A549 (cell line): Measurements from ENCODE around the gene ITPRID2.

Experiments used
- CBX2 ChIP-seq: fragments of 200-600 bp; sonication (generic); IDR thresholded peaks from 2 replicates; pipeline ENCODE4 v1.6.1; 2016; ENCODE audit warnings: low read depth, mild to moderate bottlenecking, borderline replicate concordance
- MAFK ChIP-seq: fragments of 450-650 bp; IDR thresholded peaks from 2 replicates; pipeline ENCODE4 v1.6.1; 2014; ENCODE audit not compliant: partially characterized antibody
- MAZ ChIP-seq: fragments of 150-350 bp; IDR thresholded peaks from 2 replicates; pipeline ENCODE4 v1.6.1; 2014; ENCODE audit warnings: antibody characterized with exemption, low read depth, low read length, borderline replicate concordance
- NPAS2 ChIP-seq: fragments of 250-450 bp; sonication (Bioruptor Pico); IDR thresholded peaks from 2 replicates; pipeline ENCODE4 v1.8.0; 2022; ENCODE audit warnings: mild to moderate bottlenecking, moderate library complexity, borderline replicate concordance
- POLR2A ChIP-seq: IDR thresholded peaks from 2 replicates; pipeline ENCODE4 v1.6.1; 2012; ENCODE audit warnings: mild to moderate bottlenecking, low read length
- RAD21 ChIP-seq, 2 experiments: fragments of >200 bp in 1 of 2; sonication (Bioruptor Twin) in 1 of 2; formaldehyde crosslinking in 1 of 2; IDR thresholded peaks in 1 of 2; conservative IDR thresholded peaks in 1 of 2; 2 replicates in 1 of 2; 3 replicates in 1 of 2; pipeline ENCODE4 v1.6.1; 2012 to 2018; ENCODE audit warnings: inconsistent platforms in 1 of 2
- RCOR1 ChIP-seq: fragments of 150-350 bp; IDR thresholded peaks from 2 replicates; pipeline ENCODE4 v1.6.1; 2014; ENCODE audit warnings: antibody characterized with exemption, low read length, low read depth
- SREBF2 ChIP-seq: fragments of 450-650 bp; IDR thresholded peaks from 2 replicates; pipeline ENCODE4 v1.6.1; 2014; ENCODE audit warnings: mild to moderate bottlenecking, moderate library complexity
- ZFP36 ChIP-seq: fragments of 450-650 bp; IDR thresholded peaks from 2 replicates; pipeline ENCODE4 v1.6.1; 2014; ENCODE audit warnings: borderline replicate concordance; ENCODE audit not compliant: partially characterized antibody
- ZNF302 ChIP-seq: fragments of 250-450 bp; sonication (Bioruptor Pico); IDR thresholded peaks from 2 replicates; pipeline ENCODE4 v1.9.0; 2021; ENCODE audit warnings: inconsistent platforms, mild to moderate bottlenecking, moderate library complexity
- TF ChIP-seq, protein P1 (sequence below): fragments of >200 bp; sonication (Bioruptor Twin); formaldehyde crosslinking; IDR thresholded peaks from 3 replicates; pipeline ENCODE4 v1.5.1; 2016
- TF ChIP-seq, protein P2 (sequence below): fragments of 200-600 bp; sonication (generic); IDR thresholded peaks from 2 replicates; pipeline ENCODE4 v1.6.1; 2016; ENCODE audit warnings: antibody characterized with exemption, mild to moderate bottlenecking, moderate library complexity

DNA sequence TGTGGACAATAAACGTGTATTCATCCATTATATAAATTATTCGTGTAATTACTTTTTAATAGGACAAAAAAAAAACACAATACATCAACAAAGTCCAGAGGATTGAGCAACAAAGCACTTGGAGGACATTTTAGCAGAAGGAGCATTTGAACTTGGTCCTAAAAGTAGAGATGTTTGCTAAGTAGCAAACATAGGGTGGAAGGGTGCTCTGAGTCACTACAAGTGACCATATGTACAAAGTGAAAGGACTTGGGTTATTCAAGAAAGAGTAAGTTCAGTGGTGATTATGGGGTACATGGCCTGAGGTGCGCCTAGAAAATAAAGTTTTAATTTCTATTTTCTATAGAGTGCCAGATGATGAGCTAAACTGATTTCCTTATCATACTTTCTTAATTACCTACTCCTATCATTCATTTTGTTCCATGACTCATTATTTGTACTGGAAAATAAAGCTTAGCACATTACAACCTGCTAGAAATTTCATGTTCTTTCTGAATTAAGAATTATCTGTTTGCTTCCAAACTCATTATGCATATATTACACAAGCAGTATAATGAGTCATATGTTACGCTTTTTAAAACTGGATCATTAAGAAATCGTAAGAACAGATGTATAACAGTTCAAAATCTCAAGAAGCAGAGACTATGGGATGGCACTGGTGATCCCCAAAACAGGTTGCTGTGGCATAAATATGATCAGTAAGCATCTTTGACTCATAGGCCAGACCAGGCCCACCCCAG, 81.1 kb downstream of the ITPRID2 start:
- TF ChIP-seq RCOR1 (no peak), CBX2 (no peak), MAFK (no peak), SREBF2 (no peak), MAZ (no peak), RAD21 (conservative IDR thresholded peaks at IDR 0.05 in 1 of 2, IDR thresholded peaks at IDR 0.05 in 1 of 2) (no peak), ZFP36 (no peak), POLR2A (no peak), ZNF302 (CRISPR knock-in tag) (no peak), NPAS2 (CRISPR knock-in tag) (no peak)
- TF ChIP-seq, protein P1, sequence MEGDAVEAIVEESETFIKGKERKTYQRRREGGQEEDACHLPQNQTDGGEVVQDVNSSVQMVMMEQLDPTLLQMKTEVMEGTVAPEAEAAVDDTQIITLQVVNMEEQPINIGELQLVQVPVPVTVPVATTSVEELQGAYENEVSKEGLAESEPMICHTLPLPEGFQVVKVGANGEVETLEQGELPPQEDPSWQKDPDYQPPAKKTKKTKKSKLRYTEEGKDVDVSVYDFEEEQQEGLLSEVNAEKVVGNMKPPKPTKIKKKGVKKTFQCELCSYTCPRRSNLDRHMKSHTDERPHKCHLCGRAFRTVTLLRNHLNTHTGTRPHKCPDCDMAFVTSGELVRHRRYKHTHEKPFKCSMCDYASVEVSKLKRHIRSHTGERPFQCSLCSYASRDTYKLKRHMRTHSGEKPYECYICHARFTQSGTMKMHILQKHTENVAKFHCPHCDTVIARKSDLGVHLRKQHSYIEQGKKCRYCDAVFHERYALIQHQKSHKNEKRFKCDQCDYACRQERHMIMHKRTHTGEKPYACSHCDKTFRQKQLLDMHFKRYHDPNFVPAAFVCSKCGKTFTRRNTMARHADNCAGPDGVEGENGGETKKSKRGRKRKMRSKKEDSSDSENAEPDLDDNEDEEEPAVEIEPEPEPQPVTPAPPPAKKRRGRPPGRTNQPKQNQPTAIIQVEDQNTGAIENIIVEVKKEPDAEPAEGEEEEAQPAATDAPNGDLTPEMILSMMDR, result no peak
- TF ChIP-seq, protein P2, sequence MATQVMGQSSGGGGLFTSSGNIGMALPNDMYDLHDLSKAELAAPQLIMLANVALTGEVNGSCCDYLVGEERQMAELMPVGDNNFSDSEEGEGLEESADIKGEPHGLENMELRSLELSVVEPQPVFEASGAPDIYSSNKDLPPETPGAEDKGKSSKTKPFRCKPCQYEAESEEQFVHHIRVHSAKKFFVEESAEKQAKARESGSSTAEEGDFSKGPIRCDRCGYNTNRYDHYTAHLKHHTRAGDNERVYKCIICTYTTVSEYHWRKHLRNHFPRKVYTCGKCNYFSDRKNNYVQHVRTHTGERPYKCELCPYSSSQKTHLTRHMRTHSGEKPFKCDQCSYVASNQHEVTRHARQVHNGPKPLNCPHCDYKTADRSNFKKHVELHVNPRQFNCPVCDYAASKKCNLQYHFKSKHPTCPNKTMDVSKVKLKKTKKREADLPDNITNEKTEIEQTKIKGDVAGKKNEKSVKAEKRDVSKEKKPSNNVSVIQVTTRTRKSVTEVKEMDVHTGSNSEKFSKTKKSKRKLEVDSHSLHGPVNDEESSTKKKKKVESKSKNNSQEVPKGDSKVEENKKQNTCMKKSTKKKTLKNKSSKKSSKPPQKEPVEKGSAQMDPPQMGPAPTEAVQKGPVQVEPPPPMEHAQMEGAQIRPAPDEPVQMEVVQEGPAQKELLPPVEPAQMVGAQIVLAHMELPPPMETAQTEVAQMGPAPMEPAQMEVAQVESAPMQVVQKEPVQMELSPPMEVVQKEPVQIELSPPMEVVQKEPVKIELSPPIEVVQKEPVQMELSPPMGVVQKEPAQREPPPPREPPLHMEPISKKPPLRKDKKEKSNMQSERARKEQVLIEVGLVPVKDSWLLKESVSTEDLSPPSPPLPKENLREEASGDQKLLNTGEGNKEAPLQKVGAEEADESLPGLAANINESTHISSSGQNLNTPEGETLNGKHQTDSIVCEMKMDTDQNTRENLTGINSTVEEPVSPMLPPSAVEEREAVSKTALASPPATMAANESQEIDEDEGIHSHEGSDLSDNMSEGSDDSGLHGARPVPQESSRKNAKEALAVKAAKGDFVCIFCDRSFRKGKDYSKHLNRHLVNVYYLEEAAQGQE, result no peak
